WTC11 (cell line): Measurements from ENCODE around the gene NUP98. TPM values are rescaled to one million over a fixed set of nuclear protein-coding genes. Genes with fewer than 3 reads are reported as not detected.
"Not testable (repeated sequence)": the region's sequence is repeated elsewhere in the genome, so short reads cannot be mapped to it uniquely, and the experiment has no call there.

Experiments used
- ATAC-seq: fragments of 200-7000 bp; cut with Tn5 transposase; 2 replicates; pipeline ENCODE4 v1.10.0; 2021; ENCODE audit warnings: mild to moderate bottlenecking, moderate library complexity
- CTCF ChIA-PET: fragments of 300-600 bp; sonication (Branson Sonifier 250); formaldehyde crosslinking; loops from one replicate; lab custom pipeline; 2021; ENCODE audit warnings: antibody characterized with exemption; lab: Charles Lee
- POLR2A ChIA-PET: fragments of 350-600 bp; sonication (Branson Sonifier 250); formaldehyde crosslinking; loops from one replicate; lab custom pipeline; 2021; ENCODE audit warnings: antibody characterized with exemption; lab: Charles Lee
- DNase-seq: peaks from one replicate; pipeline ENCODE4 v3.0.0; 2021; ENCODE audit warnings: low spot score
- H3K27ac Mint-ChIP-seq: 2 replicates; pipeline ENCODE4 v1.8.0; 2021; ENCODE audit warnings: mixed read lengths
- H3K27me3 Mint-ChIP-seq: 2 replicates; pipeline ENCODE4 v1.8.0; 2021; ENCODE audit warnings: low read depth, mild to moderate bottlenecking, moderate library complexity, mixed read lengths
- H3K36me3 Mint-ChIP-seq: 2 replicates; pipeline ENCODE4 v1.8.0; 2021; ENCODE audit warnings: mixed read lengths
- H3K4me1 Mint-ChIP-seq: 2 replicates; pipeline ENCODE4 v1.8.0; 2022; ENCODE audit warnings: mixed read lengths
- H3K4me3 Mint-ChIP-seq: 2 replicates; pipeline ENCODE4 v1.8.0; 2021; ENCODE audit warnings: mild to moderate bottlenecking, moderate library complexity, mixed read lengths
- H3K9me3 Mint-ChIP-seq: 2 replicates; pipeline ENCODE4 v1.8.0; 2021; ENCODE audit warnings: mixed read lengths
- ATF2 ChIP-seq: sonication (generic); formaldehyde crosslinking; IDR thresholded peaks from 2 replicates; pipeline ENCODE4 v1.8.1; 2022; ENCODE audit warnings: low read depth, missing genetic modification reagents, borderline replicate concordance
- FOXJ3 ChIP-seq: sonication (generic); formaldehyde crosslinking; IDR thresholded peaks from 2 replicates; pipeline ENCODE4 v1.9.0; 2021; ENCODE audit warnings: missing genetic modification reagents, mild to moderate bottlenecking, borderline replicate concordance
- FOXP1 ChIP-seq: sonication (generic); formaldehyde crosslinking; IDR thresholded peaks from 2 replicates; pipeline ENCODE4 v1.8.0; 2022; ENCODE audit warnings: missing genetic modification reagents, mild to moderate bottlenecking, moderate library complexity, borderline replicate concordance
- GABPB1 ChIP-seq: sonication (generic); formaldehyde crosslinking; IDR thresholded peaks from 2 replicates; pipeline ENCODE4 v1.8.1; 2023; ENCODE audit warnings: mild to moderate bottlenecking, missing genetic modification reagents
- JUN ChIP-seq: sonication (generic); formaldehyde crosslinking; IDR thresholded peaks from 2 replicates; pipeline ENCODE4 v1.8.0; 2023; ENCODE audit warnings: mild to moderate bottlenecking, missing genetic modification reagents
- KAT7 ChIP-seq: sonication (generic); formaldehyde crosslinking; IDR thresholded peaks from 2 replicates; pipeline ENCODE4 v1.8.1; 2023; ENCODE audit warnings: missing genetic modification reagents, mild to moderate bottlenecking, borderline replicate concordance
- MAX ChIP-seq: sonication (generic); formaldehyde crosslinking; IDR thresholded peaks from 2 replicates; pipeline ENCODE4 v1.8.0; 2022; ENCODE audit warnings: mild to moderate bottlenecking, missing genetic modification reagents
- MXD4 ChIP-seq: fragments of 250-450 bp; sonication (Bioruptor Pico); IDR thresholded peaks from 2 replicates; pipeline ENCODE4 v1.8.0; 2021; ENCODE audit warnings: mild to moderate bottlenecking, moderate library complexity, borderline replicate concordance
- NFYB ChIP-seq: sonication (generic); formaldehyde crosslinking; conservative IDR thresholded peaks from 2 replicates; pipeline ENCODE4 v1.8.0; 2022; ENCODE audit warnings: low read depth, missing genetic modification reagents
- PRRX2 ChIP-seq: fragments of 250-450 bp; sonication (Bioruptor Pico); IDR thresholded peaks from 2 replicates; pipeline ENCODE4 v1.8.0; 2021; ENCODE audit warnings: mild to moderate bottlenecking
- SOX15 ChIP-seq: fragments of 250-450 bp; sonication (Bioruptor Pico); IDR thresholded peaks from 2 replicates; pipeline ENCODE4 v1.9.0; 2021; ENCODE audit warnings: mild to moderate bottlenecking
- TEAD4 ChIP-seq: sonication (generic); formaldehyde crosslinking; IDR thresholded peaks from 2 replicates; pipeline ENCODE4 v1.8.0; 2022; ENCODE audit warnings: mild to moderate bottlenecking, missing genetic modification reagents
- ZNF263 ChIP-seq: sonication (generic); formaldehyde crosslinking; IDR thresholded peaks from 2 replicates; pipeline ENCODE4 v1.8.1; 2022; ENCODE audit warnings: low read depth, mild to moderate bottlenecking, moderate library complexity, missing genetic modification reagents
- ZNF317 ChIP-seq: sonication (generic); formaldehyde crosslinking; IDR thresholded peaks from 2 replicates; pipeline ENCODE4 v1.8.1; 2023; ENCODE audit warnings: low read depth, mild to moderate bottlenecking, moderate library complexity, missing genetic modification reagents, borderline replicate concordance
- total RNA-seq: library from RNA; stranded (reverse); gene quantifications from 3 replicates; pipeline ENCODE4 v1.2.3, GENCODE V29; 2021
- TF ChIP-seq, protein P1 (sequence below): sonication (generic); formaldehyde crosslinking; IDR thresholded peaks from 2 replicates; pipeline ENCODE4 v1.8.1; 2023; ENCODE audit warnings: mild to moderate bottlenecking, missing genetic modification reagents, borderline replicate concordance
- TF ChIP-seq, protein P2 (sequence below): sonication (generic); formaldehyde crosslinking; IDR thresholded peaks from 2 replicates; pipeline ENCODE4 v1.8.1; 2023; ENCODE audit warnings: mild to moderate bottlenecking, missing genetic modification reagents, moderate library complexity
- TF ChIP-seq, protein P3 (sequence below): sonication (generic); formaldehyde crosslinking; IDR thresholded peaks from 2 replicates; pipeline ENCODE4 v1.8.1; 2023; ENCODE audit warnings: mild to moderate bottlenecking, moderate library complexity, missing genetic modification reagents
- TF ChIP-seq, protein P4 (sequence below): sonication (generic); formaldehyde crosslinking; IDR thresholded peaks from 2 replicates; pipeline ENCODE4 v1.8.0; 2022; ENCODE audit warnings: missing genetic modification reagents

Gene NUP98
- total RNA-seq, 1 experiment from 2014 or later: 81.4 TPM

DNA sequence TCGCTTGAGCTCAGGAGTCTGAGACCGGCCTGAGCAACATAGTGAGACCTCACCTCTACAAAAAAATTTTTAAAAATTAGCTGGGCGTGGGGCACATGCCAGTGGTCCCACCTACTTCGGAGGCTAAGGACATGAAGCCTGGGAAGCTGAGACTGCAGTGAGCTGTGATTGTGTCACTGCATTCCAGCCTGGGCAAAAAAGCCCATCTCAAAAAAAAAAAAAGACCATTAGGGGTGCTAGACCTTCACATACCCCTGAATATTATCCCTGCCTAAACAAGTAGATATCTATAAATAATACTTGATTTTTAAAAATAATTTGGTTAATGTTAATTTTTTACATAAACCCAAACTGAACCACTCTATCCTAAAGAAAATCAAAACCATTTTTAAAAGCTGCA is 24.2 kb downstream of the NUP98 start:
- H3K4me1 Mint-ChIP-seq: no peaks in the 10 kb centered on the region
- no peak for ATAC-seq
- ChIA-PET POLR2A (no interaction called here), CTCF (no interaction called here)
- peaks cover 76% of the 10 kb centered on the region for H3K36me3 Mint-ChIP-seq
- no peaks in the 10 kb centered on the region for H3K27me3 Mint-ChIP-seq
- no peaks in the 10 kb centered on the region for H3K9me3 Mint-ChIP-seq
- TF ChIP-seq PRRX2 (CRISPR knock-in tag): no peak
- TF ChIP-seq, protein P1, sequence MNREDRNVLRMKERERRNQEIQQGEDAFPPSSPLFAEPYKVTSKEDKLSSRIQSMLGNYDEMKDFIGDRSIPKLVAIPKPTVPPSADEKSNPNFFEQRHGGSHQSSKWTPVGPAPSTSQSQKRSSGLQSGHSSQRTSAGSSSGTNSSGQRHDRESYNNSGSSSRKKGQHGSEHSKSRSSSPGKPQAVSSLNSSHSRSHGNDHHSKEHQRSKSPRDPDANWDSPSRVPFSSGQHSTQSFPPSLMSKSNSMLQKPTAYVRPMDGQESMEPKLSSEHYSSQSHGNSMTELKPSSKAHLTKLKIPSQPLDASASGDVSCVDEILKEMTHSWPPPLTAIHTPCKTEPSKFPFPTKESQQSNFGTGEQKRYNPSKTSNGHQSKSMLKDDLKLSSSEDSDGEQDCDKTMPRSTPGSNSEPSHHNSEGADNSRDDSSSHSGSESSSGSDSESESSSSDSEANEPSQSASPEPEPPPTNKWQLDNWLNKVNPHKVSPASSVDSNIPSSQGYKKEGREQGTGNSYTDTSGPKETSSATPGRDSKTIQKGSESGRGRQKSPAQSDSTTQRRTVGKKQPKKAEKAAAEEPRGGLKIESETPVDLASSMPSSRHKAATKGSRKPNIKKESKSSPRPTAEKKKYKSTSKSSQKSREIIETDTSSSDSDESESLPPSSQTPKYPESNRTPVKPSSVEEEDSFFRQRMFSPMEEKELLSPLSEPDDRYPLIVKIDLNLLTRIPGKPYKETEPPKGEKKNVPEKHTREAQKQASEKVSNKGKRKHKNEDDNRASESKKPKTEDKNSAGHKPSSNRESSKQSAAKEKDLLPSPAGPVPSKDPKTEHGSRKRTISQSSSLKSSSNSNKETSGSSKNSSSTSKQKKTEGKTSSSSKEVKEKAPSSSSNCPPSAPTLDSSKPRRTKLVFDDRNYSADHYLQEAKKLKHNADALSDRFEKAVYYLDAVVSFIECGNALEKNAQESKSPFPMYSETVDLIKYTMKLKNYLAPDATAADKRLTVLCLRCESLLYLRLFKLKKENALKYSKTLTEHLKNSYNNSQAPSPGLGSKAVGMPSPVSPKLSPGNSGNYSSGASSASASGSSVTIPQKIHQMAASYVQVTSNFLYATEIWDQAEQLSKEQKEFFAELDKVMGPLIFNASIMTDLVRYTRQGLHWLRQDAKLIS: no peak
- DNase-seq: no peak
- H3K27ac Mint-ChIP-seq: no peak overlapping the region
- no peak overlapping the region for H3K4me3 Mint-ChIP-seq

DNA sequence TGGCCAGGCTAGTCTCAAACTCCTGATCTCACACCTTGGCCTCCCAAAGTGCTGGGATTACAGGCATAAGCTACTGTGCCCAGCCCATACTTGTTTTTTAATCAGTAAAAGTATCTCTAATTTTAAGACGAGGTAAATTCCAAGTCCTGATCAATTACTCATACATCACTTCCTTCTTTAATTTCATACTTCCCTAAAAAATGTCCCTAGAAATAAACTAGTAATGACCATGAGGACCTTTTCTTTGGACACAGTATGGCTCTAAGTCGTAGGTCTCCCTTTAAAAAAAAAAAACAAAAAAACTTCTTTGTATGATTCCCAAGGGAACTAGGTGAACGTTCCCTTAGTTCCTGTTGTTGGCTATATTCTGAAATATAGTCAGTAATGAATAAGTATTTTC is 29.8 kb downstream of the NUP98 start:
- DNase-seq (no peak), ATAC-seq (no peak)
- ChIA-PET POLR2A (no interaction called here), CTCF (interaction anchor here (1.2 kb wide), 1 partner anchor 41 kb away, joined by 3 read pairs; the partner anchor contains the start of gene PGAP2)
- Mint-ChIP-seq H3K27me3 (no peaks in the 10 kb centered on the region), H3K9me3 (no peaks in the 10 kb centered on the region), H3K4me1 (no peaks in the 10 kb centered on the region), H3K4me3 (no peak overlapping the region)
- TF ChIP-seq ZNF263: no peak
- TF ChIP-seq, protein P2, sequence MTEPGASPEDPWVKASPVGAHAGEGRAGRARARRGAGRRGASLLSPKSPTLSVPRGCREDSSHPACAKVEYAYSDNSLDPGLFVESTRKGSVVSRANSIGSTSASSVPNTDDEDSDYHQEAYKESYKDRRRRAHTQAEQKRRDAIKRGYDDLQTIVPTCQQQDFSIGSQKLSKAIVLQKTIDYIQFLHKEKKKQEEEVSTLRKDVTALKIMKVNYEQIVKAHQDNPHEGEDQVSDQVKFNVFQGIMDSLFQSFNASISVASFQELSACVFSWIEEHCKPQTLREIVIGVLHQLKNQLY (CRISPR knock-in tag): no peak
- TF ChIP-seq, all 79 proteins: peak for 0
- Mint-ChIP-seq H3K27ac (no peak overlapping the region), H3K36me3 (peaks cover 89% of the 10 kb centered on the region)

GRCh38 chr11:3766836-3767235 is 30.5 kb downstream of the NUP98 start:
- H3K4me3 Mint-ChIP-seq, DNase-seq, POLR2A ChIA-PET, H3K9me3 Mint-ChIP-seq, H3K27me3 Mint-ChIP-seq, H3K4me1 Mint-ChIP-seq, H3K27ac Mint-ChIP-seq, ATAC-seq: not testable (repeated sequence)
- CTCF ChIA-PET: interaction anchor here (1.2 kb wide), 1 partner anchor 42 kb away, joined by 3 read pairs; the partner anchor contains the start of gene PGAP2
- H3K36me3 Mint-ChIP-seq: peaks cover 89% of the 10 kb centered on the region

- no peak for DNase-seq
- Mint-ChIP-seq H3K27me3 (no peaks in the 10 kb centered on the region), H3K36me3 (peaks cover 88% of the 10 kb centered on the region), H3K9me3 (no peaks in the 10 kb centered on the region), H3K4me1 (no peaks in the 10 kb centered on the region), H3K27ac (no peak overlapping the region), H3K4me3 (no peak overlapping the region)
- CTCF ChIA-PET: no interaction called here
- ATAC-seq: no peak
- POLR2A ChIA-PET: no interaction called here
- TF ChIP-seq FOXP1 (CRISPR knock-in tag): no peak
- no peak for TF ChIP-seq ATF2 (CRISPR knock-in tag)
- TF ChIP-seq, protein P3, sequence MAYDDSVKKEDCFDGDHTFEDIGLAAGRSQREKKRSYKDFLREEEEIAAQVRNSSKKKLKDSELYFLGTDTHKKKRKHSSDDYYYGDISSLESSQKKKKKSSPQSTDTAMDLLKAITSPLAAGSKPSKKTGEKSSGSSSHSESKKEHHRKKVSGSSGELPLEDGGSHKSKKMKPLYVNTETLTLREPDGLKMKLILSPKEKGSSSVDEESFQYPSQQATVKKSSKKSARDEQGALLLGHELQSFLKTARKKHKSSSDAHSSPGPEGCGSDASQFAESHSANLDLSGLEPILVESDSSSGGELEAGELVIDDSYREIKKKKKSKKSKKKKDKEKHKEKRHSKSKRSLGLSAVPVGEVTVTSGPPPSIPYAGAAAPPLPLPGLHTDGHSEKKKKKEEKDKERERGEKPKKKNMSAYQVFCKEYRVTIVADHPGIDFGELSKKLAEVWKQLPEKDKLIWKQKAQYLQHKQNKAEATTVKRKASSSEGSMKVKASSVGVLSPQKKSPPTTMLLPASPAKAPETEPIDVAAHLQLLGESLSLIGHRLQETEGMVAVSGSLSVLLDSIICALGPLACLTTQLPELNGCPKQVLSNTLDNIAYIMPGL (CRISPR knock-in tag): no peak
- no peak for TF ChIP-seq GABPB1 (CRISPR knock-in tag)
- TF ChIP-seq ZNF317 (CRISPR knock-in tag): no peak
- no peak for TF ChIP-seq NFYB
- no peak for TF ChIP-seq JUN (CRISPR knock-in tag)
- TF ChIP-seq KAT7: no peak
- no peak for TF ChIP-seq MXD4 (CRISPR knock-in tag)
- no peak for TF ChIP-seq FOXJ3 (CRISPR knock-in tag)
- TF ChIP-seq TEAD4: no peak
- no peak for TF ChIP-seq MAX (CRISPR knock-in tag)
- TF ChIP-seq, protein P4, sequence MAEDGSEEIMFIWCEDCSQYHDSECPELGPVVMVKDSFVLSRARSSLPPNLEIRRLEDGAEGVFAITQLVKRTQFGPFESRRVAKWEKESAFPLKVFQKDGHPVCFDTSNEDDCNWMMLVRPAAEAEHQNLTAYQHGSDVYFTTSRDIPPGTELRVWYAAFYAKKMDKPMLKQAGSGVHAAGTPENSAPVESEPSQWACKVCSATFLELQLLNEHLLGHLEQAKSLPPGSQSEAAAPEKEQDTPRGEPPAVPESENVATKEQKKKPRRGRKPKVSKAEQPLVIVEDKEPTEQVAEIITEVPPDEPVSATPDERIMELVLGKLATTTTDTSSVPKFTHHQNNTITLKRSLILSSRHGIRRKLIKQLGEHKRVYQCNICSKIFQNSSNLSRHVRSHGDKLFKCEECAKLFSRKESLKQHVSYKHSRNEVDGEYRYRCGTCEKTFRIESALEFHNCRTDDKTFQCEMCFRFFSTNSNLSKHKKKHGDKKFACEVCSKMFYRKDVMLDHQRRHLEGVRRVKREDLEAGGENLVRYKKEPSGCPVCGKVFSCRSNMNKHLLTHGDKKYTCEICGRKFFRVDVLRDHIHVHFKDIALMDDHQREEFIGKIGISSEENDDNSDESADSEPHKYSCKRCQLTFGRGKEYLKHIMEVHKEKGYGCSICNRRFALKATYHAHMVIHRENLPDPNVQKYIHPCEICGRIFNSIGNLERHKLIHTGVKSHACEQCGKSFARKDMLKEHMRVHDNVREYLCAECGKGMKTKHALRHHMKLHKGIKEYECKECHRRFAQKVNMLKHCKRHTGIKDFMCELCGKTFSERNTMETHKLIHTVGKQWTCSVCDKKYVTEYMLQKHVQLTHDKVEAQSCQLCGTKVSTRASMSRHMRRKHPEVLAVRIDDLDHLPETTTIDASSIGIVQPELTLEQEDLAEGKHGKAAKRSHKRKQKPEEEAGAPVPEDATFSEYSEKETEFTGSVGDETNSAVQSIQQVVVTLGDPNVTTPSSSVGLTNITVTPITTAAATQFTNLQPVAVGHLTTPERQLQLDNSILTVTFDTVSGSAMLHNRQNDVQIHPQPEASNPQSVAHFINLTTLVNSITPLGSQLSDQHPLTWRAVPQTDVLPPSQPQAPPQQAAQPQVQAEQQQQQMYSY (CRISPR knock-in tag): no peak
- TF ChIP-seq SOX15: no peak
These were observed 33.1 kb downstream of the NUP98 start for GRCh38 chr11:3764266-3764665.
